ENCODE measurements around the gene HECTD4. TPM values are rescaled to one million over a fixed set of nuclear protein-coding genes. Genes with fewer than 3 reads are reported as not detected.

The HECTD4 gene
- total and polyA plus RNA-seq, 9 of the 15 experiments (the other 6 are each of a cell fraction or from before 2014, with no cell fraction given): 3.5 to 33.3 (median 13.5) TPM

GRCh38 chr12:112151766-112152541 lies 230.3 kb downstream of the HECTD4 start:
- in situ Hi-C loops (cut with MboI): no loop called here
- POLR2A ChIA-PET: interaction anchor here (0.6 to 2.7 kb wide), 7 partner anchors 10 to 60 kb away, joined by 3 to 9 read pairs (median 4); no protein-coding TSS in a partner anchor
- Histone ChIP-seq H3K27ac (ENCODE audit: extremely low read depth, low read depth, low read length) (no peak overlapping the region), H3K9me3 (replicated peaks; ENCODE audit: control insufficient read depth, insufficient read depth, low read depth, low read length) (no peaks in the 10 kb centered on the region), H3K9me1 (ENCODE audit: control insufficient read depth, insufficient read depth, low read length) (peaks cover 2% of the 10 kb centered on the region), H3K79me2 (ENCODE audit: control insufficient read depth, insufficient read depth, low read length) (no peaks in the 10 kb centered on the region), H4K20me1 (replicated peaks; ENCODE audit: control insufficient read depth, insufficient read depth, low read length) (no peaks in the 10 kb centered on the region), H2AFZ (ENCODE audit: low read depth, low read length) (no peak overlapping the region), H3K27me3 (ENCODE audit: control insufficient read depth in 2 of 2, insufficient read depth in 2 of 2, low read length in 2 of 2) (no peaks in the 10 kb centered on the region), H3K4me3 (no peak overlapping the region), H3K36me3 (ENCODE audit: control insufficient read depth, insufficient read depth, low read length) (peaks cover 69% of the 10 kb centered on the region; the same call in 2 of the 3 replicates), H3K9ac (ENCODE audit: insufficient read depth in 1 of 2, low read depth in 2 of 2, low read length in 2 of 2) (no peak overlapping the region), H3K4me1 (replicated peaks in 1 of 2; ENCODE audit: control insufficient read depth in 2 of 2, insufficient read depth in 2 of 2, low read length in 2 of 2) (no peaks in the 10 kb centered on the region; a peak in 1 of 5 replicates), H3K4me2 (ENCODE audit: insufficient read depth, low read length) (no peak overlapping the region)
- no peak for DNase-seq (ENCODE audit: extremely low read depth in 1 of 4, low spot score in 3 of 4)
- 79% methylated on average over 11 of the region's 11 CpGs for WGBS (ENCODE audit: insufficient coverage, low coverage, missing lambda C conversion rate)
- CTCF ChIA-PET (ENCODE audit: low intra/inter-chr PET ratio): no interaction called here
- ATAC-seq: no peak
- intact Hi-C loops (cut with micrococcal nuclease): no loop called here
- FAIRE-seq: no peak
- no TSS peak for BruUV-seq (replicated peaks)
- no peak for TF ChIP-seq GATA2 (CRISPR knock-in tag; IDR thresholded peaks at IDR 0.05)
- no peak for TF ChIP-seq DACH1 (IDR thresholded peaks at IDR 0.05; ENCODE audit: partially characterized antibody)
- TF ChIP-seq NFATC3 (IDR thresholded peaks at IDR 0.05): no peak
- no peak for TF ChIP-seq NR2F6 (CRISPR knock-in tag; IDR thresholded peaks at IDR 0.05)
- no peak for TF ChIP-seq ELF4 (CRISPR knock-in tag; IDR thresholded peaks at IDR 0.05)
- TF ChIP-seq, protein P1, sequence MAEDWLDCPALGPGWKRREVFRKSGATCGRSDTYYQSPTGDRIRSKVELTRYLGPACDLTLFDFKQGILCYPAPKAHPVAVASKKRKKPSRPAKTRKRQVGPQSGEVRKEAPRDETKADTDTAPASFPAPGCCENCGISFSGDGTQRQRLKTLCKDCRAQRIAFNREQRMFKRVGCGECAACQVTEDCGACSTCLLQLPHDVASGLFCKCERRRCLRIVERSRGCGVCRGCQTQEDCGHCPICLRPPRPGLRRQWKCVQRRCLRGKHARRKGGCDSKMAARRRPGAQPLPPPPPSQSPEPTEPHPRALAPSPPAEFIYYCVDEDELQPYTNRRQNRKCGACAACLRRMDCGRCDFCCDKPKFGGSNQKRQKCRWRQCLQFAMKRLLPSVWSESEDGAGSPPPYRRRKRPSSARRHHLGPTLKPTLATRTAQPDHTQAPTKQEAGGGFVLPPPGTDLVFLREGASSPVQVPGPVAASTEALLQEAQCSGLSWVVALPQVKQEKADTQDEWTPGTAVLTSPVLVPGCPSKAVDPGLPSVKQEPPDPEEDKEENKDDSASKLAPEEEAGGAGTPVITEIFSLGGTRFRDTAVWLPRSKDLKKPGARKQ (CRISPR knock-in tag; IDR thresholded peaks at IDR 0.05): no peak
- TF ChIP-seq GABPB1 (CRISPR knock-in tag; IDR thresholded peaks at IDR 0.05): no peak
- no peak for TF ChIP-seq IRF2 (CRISPR knock-in tag; IDR thresholded peaks at IDR 0.05)
- TF ChIP-seq CCNT2 (IDR thresholded peaks at IDR 0.05; ENCODE audit: borderline replicate concordance, extremely low read depth, insufficient read length, low read depth, low read length): no peak
- TF ChIP-seq, protein P2, sequence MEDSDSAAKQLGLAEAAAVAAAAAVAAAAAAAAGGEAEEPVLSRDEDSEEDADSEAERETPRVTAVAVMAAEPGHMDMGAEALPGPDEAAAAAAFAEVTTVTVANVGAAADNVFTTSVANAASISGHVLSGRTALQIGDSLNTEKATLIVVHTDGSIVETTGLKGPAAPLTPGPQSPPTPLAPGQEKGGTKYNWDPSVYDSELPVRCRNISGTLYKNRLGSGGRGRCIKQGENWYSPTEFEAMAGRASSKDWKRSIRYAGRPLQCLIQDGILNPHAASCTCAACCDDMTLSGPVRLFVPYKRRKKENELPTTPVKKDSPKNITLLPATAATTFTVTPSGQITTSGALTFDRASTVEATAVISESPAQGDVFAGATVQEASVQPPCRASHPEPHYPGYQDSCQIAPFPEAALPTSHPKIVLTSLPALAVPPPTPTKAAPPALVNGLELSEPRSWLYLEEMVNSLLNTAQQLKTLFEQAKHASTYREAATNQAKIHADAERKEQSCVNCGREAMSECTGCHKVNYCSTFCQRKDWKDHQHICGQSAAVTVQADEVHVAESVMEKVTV (CRISPR knock-in tag; IDR thresholded peaks at IDR 0.05): no peak
- no peak for TF ChIP-seq FOXP4 (CRISPR knock-in tag; IDR thresholded peaks at IDR 0.05; ENCODE audit: borderline replicate concordance)
- TF ChIP-seq HDAC2 (IDR thresholded peaks at IDR 0.05): no peak
- no peak for TF ChIP-seq ILK (tag; IDR thresholded peaks at IDR 0.05; ENCODE audit: borderline replicate concordance, low read depth)
- no peak for TF ChIP-seq ZNF830 (CRISPR knock-in tag; IDR thresholded peaks at IDR 0.05)
- TF ChIP-seq RB1 (IDR thresholded peaks at IDR 0.05; ENCODE audit: low read depth): no peak
- TF ChIP-seq SREBF2 (CRISPR knock-in tag; IDR thresholded peaks at IDR 0.05): no peak
- no peak for TF ChIP-seq SETDB1 (IDR thresholded peaks at IDR 0.05; ENCODE audit: low read length)

Data from K562 (cell line).